Endodermal cell (in vitro differentiated cells): ENCODE measurements around the gene TOLLIP. TPM values are rescaled to one million over a fixed set of nuclear protein-coding genes. Genes with fewer than 3 reads are reported as not detected.
A peak's percentile ranks its signal among the peaks of the same experiment; 100 is the strongest.

Experiments
- DNase-seq: peaks from one replicate; pipeline ENCODE4 v3.0.0-alpha.2; 2017
- H3K27ac ChIP-seq: 2 replicates; pipeline ENCODE4 v1.5.1; 2013; ENCODE audit warnings: mild to moderate bottlenecking, low read depth, low read length, moderate library complexity
- H3K27me3 ChIP-seq: 2 replicates; pipeline ENCODE4 v1.6.1; 2013; ENCODE audit warnings: mild to moderate bottlenecking, low read length, moderate library complexity; ENCODE audit not compliant: insufficient read depth, control insufficient read depth, poor library complexity, severe bottlenecking
- H3K36me3 ChIP-seq: 2 replicates; pipeline ENCODE4 v1.7.0; 2013; ENCODE audit warnings: mild to moderate bottlenecking, low read length, moderate library complexity; ENCODE audit not compliant: control insufficient read depth, insufficient read depth
- H3K4me1 ChIP-seq: one replicate; pipeline ENCODE4 v1.7.0; 2013; ENCODE audit warnings: low read length; ENCODE audit not compliant: control insufficient read depth, insufficient read depth
- H3K4me3 ChIP-seq: 2 replicates; pipeline ENCODE4 v1.5.1; 2013; ENCODE audit warnings: mild to moderate bottlenecking, low read length, moderate library complexity
- H3K9ac ChIP-seq: 2 replicates; pipeline ENCODE4 v1.6.1; 2013; ENCODE audit warnings: mild to moderate bottlenecking, low read length, moderate library complexity; ENCODE audit not compliant: poor library complexity, severe bottlenecking; ENCODE audit errors: extremely low read depth
- H3K9me3 ChIP-seq: 2 replicates; pipeline ENCODE4 v1.6.1; 2013; ENCODE audit warnings: mild to moderate bottlenecking, low read length, moderate library complexity; ENCODE audit not compliant: control insufficient read depth
- H3K27ac Mint-ChIP-seq: 2 replicates; pipeline ENCODE4 v1.8.0; 2020; ENCODE audit warnings: mixed read lengths
- H3K27me3 Mint-ChIP-seq: 2 replicates; pipeline ENCODE4 v1.8.0; 2021; ENCODE audit warnings: mild to moderate bottlenecking, mixed read lengths; ENCODE audit not compliant: insufficient read depth
- H3K36me3 Mint-ChIP-seq: 2 replicates; pipeline ENCODE4 v1.8.0; 2020; ENCODE audit warnings: low read depth, mixed read lengths
- H3K4me1 Mint-ChIP-seq: 2 replicates; pipeline ENCODE4 v1.8.0; 2020; ENCODE audit warnings: mixed read lengths
- H3K4me3 Mint-ChIP-seq: 2 replicates; pipeline ENCODE4 v1.8.0; 2020; ENCODE audit warnings: mild to moderate bottlenecking, moderate library complexity, mixed read lengths
- H3K9me3 Mint-ChIP-seq: 2 replicates; pipeline ENCODE4 v1.8.0; 2020; ENCODE audit warnings: mild to moderate bottlenecking, mixed read lengths
- CTCF ChIP-seq: fragments of 200-600 bp; sonication (generic); conservative IDR thresholded peaks from 2 replicates; pipeline ENCODE4 v1.5.0; 2021; ENCODE audit warnings: antibody characterized with exemption, mild to moderate bottlenecking
- WGBS, 2 experiments: methylation state at CpG; one replicate each; pipeline versions ENCODE4 v1.1.5 to v1.1.7; 2013; ENCODE audit warnings: missing lambda C conversion rate in 2 of 2, mixed read lengths in 1 of 2; ENCODE audit not compliant: insufficient coverage in 1 of 2, insufficient read length in 1 of 2; 5-methylcytosine and 5-hydroxymethylcytosine counted together
- total RNA-seq, 2 donors: library from RNA; stranded (reverse); fragmentation: NEBNext Ultra II Directional in 1 of 2; extraction: Animal tissue kit (Norgen Biotek cat#: 25700) in 1 of 2; gene quantifications; 2 replicates in 1 of 2; 3 replicates in 1 of 2; pipeline ENCODE4 v1.2.1, GENCODE V29; 2021

Gene TOLLIP
- total RNA-seq, 2 donors from 2014 or later: 34.3 to 37.4 TPM

DNA sequence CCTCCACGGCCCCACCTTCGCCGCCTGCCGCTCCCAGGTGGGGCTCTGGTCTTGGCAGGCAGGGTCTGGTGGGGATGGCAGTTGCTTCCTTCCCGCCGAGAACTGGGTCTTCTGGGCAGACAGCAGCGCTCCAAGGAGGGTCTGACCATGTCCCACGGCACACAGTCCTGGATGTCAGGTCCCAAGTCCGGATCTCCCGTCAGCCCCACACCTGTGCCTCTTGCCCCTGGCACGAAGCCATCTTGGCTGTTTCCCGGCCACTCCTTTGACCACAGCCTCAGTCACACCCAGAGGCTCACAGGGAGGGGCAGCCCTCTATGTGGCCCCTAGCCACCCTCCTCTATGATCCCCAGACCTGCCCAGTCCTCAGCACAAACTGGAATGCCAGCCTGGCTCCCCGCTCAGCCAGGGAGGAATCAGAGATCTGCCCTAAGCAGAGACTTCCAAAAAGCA, 72.3 kb downstream of the TOLLIP start:
- no peak overlapping the region for H3K9ac ChIP-seq
- Mint-ChIP-seq H3K36me3 (no peaks in the 10 kb centered on the region), H3K9me3 (peaks cover 10% of the 10 kb centered on the region), H3K27ac (no peak overlapping the region), H3K4me1 (no peaks in the 10 kb centered on the region), H3K4me3 (no peak overlapping the region), H3K27me3 (no peaks in the 10 kb centered on the region)
- no peaks in the 10 kb centered on the region for H3K4me1 ChIP-seq
- no peaks in the 10 kb centered on the region for H3K36me3 ChIP-seq
- H3K27me3 ChIP-seq: no peaks in the 10 kb centered on the region
- peak; percentile 31 for DNase-seq
- no peak for TF ChIP-seq CTCF
- no peak overlapping the region for H3K27ac ChIP-seq
- H3K4me3 ChIP-seq: no peak overlapping the region
- 92 to 95% methylated on average over 12 to 13 of the region's 13 CpGs for WGBS, 2 experiments
- no peaks in the 10 kb centered on the region for H3K9me3 ChIP-seq

DNA sequence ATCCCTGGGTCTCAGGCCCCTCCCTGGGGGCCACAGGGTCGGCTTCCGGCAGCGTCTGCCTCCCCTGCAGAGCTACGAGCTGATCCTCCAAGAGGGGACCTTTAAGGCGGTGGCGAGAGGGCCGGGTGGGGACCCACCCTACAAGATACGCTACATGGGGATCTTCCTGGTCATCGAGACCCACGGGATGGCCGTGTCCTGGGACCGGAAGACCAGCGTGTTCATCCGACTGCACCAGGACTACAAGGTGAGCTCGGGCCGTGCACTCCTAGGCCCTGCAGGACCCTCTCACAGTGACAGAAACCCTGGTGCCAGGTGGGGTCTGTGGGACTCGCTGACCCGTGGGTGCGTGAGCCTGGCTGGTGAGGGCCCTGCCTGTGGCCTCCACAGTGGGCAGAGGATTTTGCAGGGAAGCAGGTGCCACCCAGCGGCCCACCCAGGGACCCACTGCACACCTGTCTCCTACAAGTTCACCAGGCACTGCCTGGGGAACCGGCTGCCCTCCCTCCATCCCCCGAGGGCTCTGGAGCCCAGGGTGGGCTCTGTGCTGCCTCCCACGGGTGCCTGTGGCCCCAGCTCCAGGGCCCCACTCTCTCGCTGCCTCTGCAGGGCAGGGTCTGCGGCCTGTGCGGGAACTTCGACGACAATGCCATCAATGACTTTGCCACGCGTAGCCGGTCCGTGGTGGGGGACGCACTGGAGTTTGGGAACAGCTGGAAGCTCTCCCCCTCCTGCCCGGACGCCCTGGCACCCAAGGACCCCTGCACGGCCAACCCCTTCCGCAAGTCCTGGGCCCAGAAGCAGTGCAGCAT, 72.9 kb downstream of the TOLLIP start:
- no peaks in the 10 kb centered on the region for H3K4me1 ChIP-seq
- H3K36me3 Mint-ChIP-seq: no peaks in the 10 kb centered on the region
- no peaks in the 10 kb centered on the region for H3K4me1 Mint-ChIP-seq
- no peaks in the 10 kb centered on the region for H3K27me3 Mint-ChIP-seq
- H3K27ac ChIP-seq: no peak overlapping the region
- DNase-seq: peak; percentile 34
- WGBS, 2 experiments: 87 to 90% methylated on average over 30 to 37 of the region's 37 CpGs
- no peak for TF ChIP-seq CTCF
- peaks cover 4% of the 10 kb centered on the region for H3K9me3 Mint-ChIP-seq
- no peaks in the 10 kb centered on the region for H3K9me3 ChIP-seq
- no peak overlapping the region for H3K9ac ChIP-seq
- H3K36me3 ChIP-seq: no peaks in the 10 kb centered on the region
- H3K4me3 Mint-ChIP-seq: no peak overlapping the region
- H3K27me3 ChIP-seq: no peaks in the 10 kb centered on the region
- no peak overlapping the region for H3K4me3 ChIP-seq
- no peak overlapping the region for H3K27ac Mint-ChIP-seq

DNA sequence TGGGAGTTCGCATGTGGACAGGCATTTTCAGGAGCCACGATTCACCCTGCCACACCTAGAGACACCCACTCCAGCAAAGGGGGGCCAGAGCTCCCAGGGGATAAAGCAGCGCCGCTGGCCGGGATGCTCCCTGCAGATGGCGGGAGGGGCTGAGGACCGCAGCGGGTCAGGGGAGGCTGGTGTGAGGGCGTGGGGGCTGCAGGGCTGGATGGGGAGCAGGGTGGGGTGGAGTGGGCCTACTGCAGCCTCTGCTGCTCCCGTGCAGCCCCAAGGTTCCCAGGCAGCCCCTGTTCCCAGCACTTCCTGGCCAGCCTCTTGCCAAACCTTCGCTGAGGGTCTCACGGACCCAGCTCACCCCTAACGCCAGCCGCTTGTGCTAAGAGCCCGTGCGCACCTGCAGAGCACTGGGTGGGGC, 73.5 kb downstream of the TOLLIP start:
- TF ChIP-seq CTCF: no peak
- H3K27me3 Mint-ChIP-seq: no peaks in the 10 kb centered on the region
- H3K27ac ChIP-seq: no peak overlapping the region

More for the DNA sequence above, 73.5 kb downstream of the TOLLIP start:
- DNase-seq: no peak
- Mint-ChIP-seq H3K27ac (no peak overlapping the region), H3K36me3 (no peaks in the 10 kb centered on the region), H3K4me3 (no peak overlapping the region), H3K9me3 (no peaks in the 10 kb centered on the region), H3K4me1 (no peaks in the 10 kb centered on the region)
- Histone ChIP-seq H3K9ac (no peak overlapping the region), H3K9me3 (no peaks in the 10 kb centered on the region), H3K4me1 (no peaks in the 10 kb centered on the region), H3K4me3 (no peak overlapping the region), H3K36me3 (no peaks in the 10 kb centered on the region), H3K27me3 (no peaks in the 10 kb centered on the region)
- 90 to 92% methylated on average over 2 to 16 of the region's 16 CpGs for WGBS, 2 experiments
